ENCODE data around the gene KIF1B. TPM values are rescaled to one million over a fixed set of nuclear protein-coding genes. Genes with fewer than 3 reads are reported as not detected.

Gene KIF1B
- total and polyA plus RNA-seq, 2 experiments from 2014 or later, result 21.5 to 68.4 TPM

- TF ChIP-seq ZNF462 (CRISPR knock-in tag; IDR thresholded peaks at IDR 0.05) (no peak), EZH2phosphoT487 (IDR thresholded peaks at IDR 0.05; ENCODE audit: unreplicated experiment) (no peak), POLR2AphosphoS5 (IDR thresholded peaks at IDR 0.05; ENCODE audit: low read depth) (no peak), JUNB (IDR thresholded peaks at IDR 0.05; ENCODE audit: unreplicated experiment) (no peak), ZNF331 (CRISPR knock-in tag; IDR thresholded peaks at IDR 0.05; ENCODE audit: low read depth) (no peak), STAT1 (IDR thresholded peaks at IDR 0.05; ENCODE audit: unreplicated experiment) (no peak), REST (IDR thresholded peaks at IDR 0.05; ENCODE audit: unreplicated experiment) (no peak)
Observed at GRCh38 chr1:10171105-10171767, 39.1 kb upstream of the KIF1B start (continued).
